Measurements from ENCODE around the gene SEPTIN10. TPM values are rescaled to one million over a fixed set of nuclear protein-coding genes. Genes with fewer than 3 reads are reported as not detected.
A peak's percentile ranks its signal among the peaks of the same experiment; 100 is the strongest.

SEPTIN10 gene
- total RNA-seq, 1 donor from 2014 or later: 99.5 TPM

DNA sequence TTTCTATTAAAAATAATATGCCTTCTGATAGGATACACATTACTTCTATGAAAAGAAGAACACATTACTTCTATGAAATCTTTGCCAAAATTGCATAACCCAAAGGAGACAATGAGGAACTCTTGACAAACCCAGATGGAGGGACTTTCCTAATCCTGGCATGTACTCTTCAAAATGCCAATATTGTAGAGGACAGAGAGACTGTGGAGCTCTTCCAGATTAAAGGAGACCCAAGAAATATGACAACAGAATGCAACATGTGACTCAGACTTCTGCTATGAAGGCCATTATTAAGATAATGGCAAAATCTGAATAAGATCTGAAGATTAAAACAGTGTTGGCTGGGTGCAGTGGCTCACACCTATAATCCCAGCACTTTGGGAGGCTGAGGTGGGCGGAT, 22.6 kb upstream of the SEPTIN10 start:
- no peak for DNase-seq (ENCODE audit: low read depth, low spot score)
- Mint-ChIP-seq H3K27me3 (ENCODE audit: low read depth) (no peaks in the 10 kb centered on the region), H3K27ac (ENCODE audit: unreplicated experiment) (no peak overlapping the region), H3K36me3 (ENCODE audit: low read depth) (no peaks in the 10 kb centered on the region), H3K4me1 (peaks cover 9% of the 10 kb centered on the region), H3K4me3 (no peak overlapping the region), H3K9me3 (no peaks in the 10 kb centered on the region)
- TF ChIP-seq, protein P1, sequence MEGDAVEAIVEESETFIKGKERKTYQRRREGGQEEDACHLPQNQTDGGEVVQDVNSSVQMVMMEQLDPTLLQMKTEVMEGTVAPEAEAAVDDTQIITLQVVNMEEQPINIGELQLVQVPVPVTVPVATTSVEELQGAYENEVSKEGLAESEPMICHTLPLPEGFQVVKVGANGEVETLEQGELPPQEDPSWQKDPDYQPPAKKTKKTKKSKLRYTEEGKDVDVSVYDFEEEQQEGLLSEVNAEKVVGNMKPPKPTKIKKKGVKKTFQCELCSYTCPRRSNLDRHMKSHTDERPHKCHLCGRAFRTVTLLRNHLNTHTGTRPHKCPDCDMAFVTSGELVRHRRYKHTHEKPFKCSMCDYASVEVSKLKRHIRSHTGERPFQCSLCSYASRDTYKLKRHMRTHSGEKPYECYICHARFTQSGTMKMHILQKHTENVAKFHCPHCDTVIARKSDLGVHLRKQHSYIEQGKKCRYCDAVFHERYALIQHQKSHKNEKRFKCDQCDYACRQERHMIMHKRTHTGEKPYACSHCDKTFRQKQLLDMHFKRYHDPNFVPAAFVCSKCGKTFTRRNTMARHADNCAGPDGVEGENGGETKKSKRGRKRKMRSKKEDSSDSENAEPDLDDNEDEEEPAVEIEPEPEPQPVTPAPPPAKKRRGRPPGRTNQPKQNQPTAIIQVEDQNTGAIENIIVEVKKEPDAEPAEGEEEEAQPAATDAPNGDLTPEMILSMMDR (conservative IDR thresholded peaks at IDR 0.05): no peak

DNA sequence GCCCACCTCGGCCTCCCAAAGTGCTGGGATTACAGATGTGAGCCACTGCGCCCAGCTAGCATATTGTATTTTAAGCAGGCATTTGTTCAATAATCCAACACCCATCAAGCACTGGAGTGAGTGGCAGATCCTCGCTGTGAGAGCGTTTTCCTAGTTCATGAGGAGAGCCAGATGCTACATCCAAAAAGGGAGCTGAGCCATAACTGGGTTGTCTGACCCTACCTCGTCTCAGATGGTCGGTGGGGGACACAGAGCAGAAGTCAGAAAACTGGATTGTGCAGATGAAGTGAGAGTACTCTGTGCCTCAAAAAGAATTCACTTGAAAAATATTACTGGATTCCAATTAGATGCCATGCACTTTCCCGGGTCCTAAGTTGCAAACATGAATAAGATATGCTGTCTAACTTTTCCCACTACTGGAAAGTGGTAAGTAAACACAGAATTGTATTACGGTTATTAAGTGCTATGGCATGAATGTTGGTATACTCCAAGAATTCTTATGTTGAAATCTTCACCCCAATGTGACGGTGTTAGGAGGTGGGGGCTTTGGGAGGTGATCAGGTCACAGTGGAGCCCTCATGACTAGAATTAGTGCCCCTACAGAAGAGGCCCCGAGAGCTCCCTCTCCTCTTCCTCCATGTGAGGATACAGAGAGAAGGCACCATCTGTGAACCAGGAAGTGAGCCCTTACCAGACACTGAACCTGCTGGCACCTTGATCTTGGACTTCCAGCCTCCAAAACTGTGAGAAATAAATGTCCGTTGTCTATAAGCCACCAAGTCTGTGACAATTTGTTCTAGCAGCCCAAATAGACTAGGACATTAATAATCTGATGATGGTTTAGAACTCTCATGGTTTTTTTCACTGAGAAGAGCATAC, 21.9 kb upstream of the SEPTIN10 start:
- H3K27me3 Mint-ChIP-seq (ENCODE audit: low read depth): no peaks in the 10 kb centered on the region
- no peak overlapping the region for H3K4me3 Mint-ChIP-seq
- DNase-seq (ENCODE audit: low read depth, low spot score): no peak
- no peaks in the 10 kb centered on the region for H3K36me3 Mint-ChIP-seq (ENCODE audit: low read depth)
- TF ChIP-seq, protein P1 (conservative IDR thresholded peaks at IDR 0.05): no peak
- no peak overlapping the region for H3K27ac Mint-ChIP-seq (ENCODE audit: unreplicated experiment)
- H3K4me1 Mint-ChIP-seq: peaks cover 7% of the 10 kb centered on the region
- no peaks in the 10 kb centered on the region for H3K9me3 Mint-ChIP-seq

DNA sequence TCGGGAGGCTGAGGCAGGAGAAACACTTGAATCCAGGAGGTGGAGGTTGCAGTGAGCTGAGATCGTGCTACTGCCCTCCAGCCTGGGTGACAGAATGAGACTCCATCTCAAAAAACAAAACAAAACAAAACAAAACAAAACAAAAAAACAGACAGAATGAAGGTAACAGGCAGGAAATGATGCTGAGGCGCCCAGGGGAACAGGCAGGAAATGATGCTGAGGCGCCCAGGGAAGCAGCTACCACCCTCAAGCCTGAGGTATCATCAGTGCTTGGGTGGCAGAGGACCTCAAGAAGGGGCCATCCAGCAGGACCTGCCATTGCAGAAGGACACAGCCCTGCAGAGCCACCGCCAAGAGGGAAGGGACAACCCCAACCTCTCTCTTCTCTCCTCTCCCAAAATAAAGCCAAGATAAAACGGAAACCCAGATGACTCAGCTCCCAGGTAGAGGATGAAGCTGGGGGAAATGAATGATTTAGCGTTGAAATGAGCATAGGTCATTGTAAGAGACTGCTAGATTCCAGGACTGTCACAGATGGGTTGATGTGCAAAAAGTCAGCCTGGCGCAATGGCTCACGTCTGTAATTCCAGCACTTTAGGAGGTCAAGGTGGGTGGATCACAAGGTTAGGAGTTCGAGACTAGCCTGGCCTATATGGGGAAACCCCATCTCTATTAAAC, 19.7 kb upstream of the SEPTIN10 start:
- no peaks in the 10 kb centered on the region for H3K9me3 Mint-ChIP-seq
- no peak for DNase-seq (ENCODE audit: low read depth, low spot score)
- no peak overlapping the region for H3K4me3 Mint-ChIP-seq
- TF ChIP-seq, protein P1 (conservative IDR thresholded peaks at IDR 0.05): no peak
- H3K36me3 Mint-ChIP-seq (ENCODE audit: low read depth): no peaks in the 10 kb centered on the region
- peak overlapping the region; percentile 27 for H3K27ac Mint-ChIP-seq (ENCODE audit: unreplicated experiment)
- H3K27me3 Mint-ChIP-seq (ENCODE audit: low read depth): no peaks in the 10 kb centered on the region
- peaks cover 4% of the 10 kb centered on the region for H3K4me1 Mint-ChIP-seq

DNA sequence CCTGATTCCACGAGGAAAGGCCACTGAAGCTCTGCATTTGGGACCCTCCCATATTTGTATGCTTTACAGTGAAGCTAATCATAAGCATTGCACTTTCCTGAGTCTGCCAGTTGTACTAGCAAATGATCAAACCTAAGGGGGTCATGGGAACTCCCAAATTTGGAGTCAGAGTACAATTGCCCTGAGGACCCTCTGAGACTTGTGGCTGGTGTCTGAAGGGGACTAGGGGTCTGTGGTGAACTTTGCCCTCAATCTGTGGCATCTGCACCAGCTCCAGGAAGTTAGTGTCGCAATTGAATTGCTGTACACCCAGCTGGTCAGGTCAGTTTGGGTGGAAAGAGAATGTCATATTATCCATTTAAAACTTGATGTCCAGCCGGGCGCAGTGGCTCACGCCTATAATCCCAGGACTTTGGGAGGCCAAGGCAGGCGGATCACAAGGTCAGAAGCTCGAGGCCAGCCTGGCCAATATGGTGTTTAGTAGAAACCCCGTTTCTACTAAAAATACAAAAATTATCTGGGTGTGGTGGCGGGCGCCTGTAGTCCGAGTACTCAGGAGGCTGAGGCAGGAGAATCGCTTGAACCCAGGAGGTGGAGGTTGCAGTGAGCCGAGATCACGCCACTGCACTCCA, 18.5 kb upstream of the SEPTIN10 start:
- no peaks in the 10 kb centered on the region for H3K4me1 Mint-ChIP-seq
- no peaks in the 10 kb centered on the region for H3K36me3 Mint-ChIP-seq (ENCODE audit: low read depth)
- H3K9me3 Mint-ChIP-seq: no peaks in the 10 kb centered on the region
- H3K4me3 Mint-ChIP-seq: no peak overlapping the region
- no peak overlapping the region for H3K27ac Mint-ChIP-seq (ENCODE audit: unreplicated experiment)
- H3K27me3 Mint-ChIP-seq (ENCODE audit: low read depth): no peaks in the 10 kb centered on the region
- no peak for DNase-seq (ENCODE audit: low read depth, low spot score)
- TF ChIP-seq, protein P1 (conservative IDR thresholded peaks at IDR 0.05): no peak

DNA sequence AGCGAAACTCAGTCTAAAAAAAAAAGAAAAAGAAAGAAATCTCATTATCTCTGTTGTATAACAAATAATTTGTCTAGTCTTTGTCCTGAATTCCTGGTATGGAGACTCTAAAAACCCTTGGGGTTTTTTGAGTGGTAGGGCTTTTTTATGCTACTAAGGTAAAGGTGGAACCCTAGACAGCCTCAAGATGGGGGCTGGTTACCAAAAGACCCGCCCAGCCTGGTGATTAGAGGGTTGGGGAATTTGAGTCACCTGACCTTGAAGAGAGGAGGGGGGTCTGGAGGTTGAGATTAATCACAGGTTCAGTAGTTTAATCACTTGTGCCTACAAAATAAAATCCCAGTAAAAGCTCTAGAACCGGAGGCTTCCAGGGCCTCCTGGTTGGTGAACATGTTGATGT, 18.0 kb upstream of the SEPTIN10 start:
- Mint-ChIP-seq H3K9me3 (no peaks in the 10 kb centered on the region), H3K27ac (ENCODE audit: unreplicated experiment) (no peak overlapping the region), H3K4me3 (no peak overlapping the region), H3K27me3 (ENCODE audit: low read depth) (no peaks in the 10 kb centered on the region), H3K4me1 (no peaks in the 10 kb centered on the region), H3K36me3 (ENCODE audit: low read depth) (no peaks in the 10 kb centered on the region)
- TF ChIP-seq, protein P1 (conservative IDR thresholded peaks at IDR 0.05): no peak
- DNase-seq (ENCODE audit: low read depth, low spot score): no peak
